Non-pigmented ciliary epithelial cell (primary cell): Measurements from ENCODE around the gene ELOVL5.
"Not testable (repeated sequence)": the region's sequence is repeated elsewhere in the genome, so short reads cannot be mapped to it uniquely, and the experiment has no call there.

Source experiments
- DNase-seq: peaks from one replicate; pipeline ENCODE4 v3.0.0-alpha.2; 2010; ENCODE audit warnings: low read depth

Gene ELOVL5

GRCh38 chr6:53348371-53349208, at the start of gene ELOVL5:
Gene ELOVL5 (minus strand): TSS chr6:53348950. CDS start chr6:53295699, 53,251 bp downstream.
- DNase-seq: peak; percentile 94

GRCh38 chr6:53397283-53397682, 48.5 kb upstream of the ELOVL5 start:
- no peak for DNase-seq

GRCh38 chr6:53395986-53396385, 47.2 kb upstream of the ELOVL5 start:
- DNase-seq: no peak

GRCh38 chr6:53394704-53395103, 46.0 kb upstream of the ELOVL5 start:
- DNase-seq: no peak

GRCh38 chr6:53391170-53391569, 42.4 kb upstream of the ELOVL5 start:
- DNase-seq: no peak

- DNase-seq: no peak
These were observed 41.3 kb upstream of the ELOVL5 start for GRCh38 chr6:53390010-53390409.

- not testable (repeated sequence) for DNase-seq
These were observed 39.9 kb upstream of the ELOVL5 start for GRCh38 chr6:53388615-53389014.

- no peak for DNase-seq
These were observed 33.7 kb upstream of the ELOVL5 start for GRCh38 chr6:53382421-53382820.

- no peak for DNase-seq
These were observed 29.5 kb upstream of the ELOVL5 start for GRCh38 chr6:53378208-53378607.

- DNase-seq: no peak
These were observed 29.0 kb upstream of the ELOVL5 start for GRCh38 chr6:53377793-53378192.

- no peak for DNase-seq
These were observed 28.5 kb upstream of the ELOVL5 start for GRCh38 chr6:53377289-53377688.

- no peak for DNase-seq
These were observed 28.0 kb upstream of the ELOVL5 start for GRCh38 chr6:53376661-53377226.

- DNase-seq: no peak
These were observed 27.1 kb upstream of the ELOVL5 start for GRCh38 chr6:53375847-53376246.

GRCh38 chr6:53373638-53374037, 24.9 kb upstream of the ELOVL5 start:
- no peak for DNase-seq

GRCh38 chr6:53369876-53370515, 21.2 kb upstream of the ELOVL5 start:
- DNase-seq: no peak

GRCh38 chr6:53369051-53369450, 20.3 kb upstream of the ELOVL5 start:
- DNase-seq: no peak

GRCh38 chr6:53366128-53366641, 17.4 kb upstream of the ELOVL5 start:
- no peak for DNase-seq

GRCh38 chr6:53363341-53364079, 14.8 kb upstream of the ELOVL5 start:
- DNase-seq: no peak

- no peak for DNase-seq
These were observed 12.8 kb upstream of the ELOVL5 start for GRCh38 chr6:53361549-53362031.

- DNase-seq: no peak
These were observed 11.6 kb upstream of the ELOVL5 start for GRCh38 chr6:53360093-53360912.

- DNase-seq: no peak
These were observed 11.0 kb upstream of the ELOVL5 start for GRCh38 chr6:53359843-53360092.
